ENCODE measurements around the gene PTH1R.
A peak's percentile ranks its signal among the peaks of the same experiment; 100 is the strongest.

PTH1R gene

GRCh38 chr3:46884427-46884826 lies 6.9 kb downstream of the PTH1R start:
- no peak for DNase-seq

GRCh38 chr3:46884929-46885328 lies 7.4 kb downstream of the PTH1R start:
- no peak for DNase-seq

GRCh38 chr3:46885612-46886011 lies 8.1 kb downstream of the PTH1R start:
- no peak for DNase-seq

GRCh38 chr3:46887980-46888494 lies 10.5 kb downstream of the PTH1R start:
- DNase-seq, result no peak

GRCh38 chr3:46888705-46889104 lies 11.2 kb downstream of the PTH1R start:
- no peak for DNase-seq

- no peak for DNase-seq
Observed at GRCh38 chr3:46889381-46890110, 12.0 kb downstream of the PTH1R start.

GRCh38 chr3:46890132-46890531 lies 12.6 kb downstream of the PTH1R start:
- no peak for DNase-seq

GRCh38 chr3:46891132-46891531 lies 13.6 kb downstream of the PTH1R start:
- no peak for DNase-seq

- no peak for DNase-seq
Observed at GRCh38 chr3:46892285-46893145, 15.0 kb downstream of the PTH1R start.

GRCh38 chr3:46893146-46893748 lies 15.7 kb downstream of the PTH1R start:
- DNase-seq, result no peak

GRCh38 chr3:46893763-46894162 lies 16.2 kb downstream of the PTH1R start:
- DNase-seq, result no peak

GRCh38 chr3:46894256-46894655 lies 16.7 kb downstream of the PTH1R start:
- DNase-seq, result no peak

- peak; percentile 76 to 80 for DNase-seq
Observed at GRCh38 chr3:46895204-46895660, 17.7 kb downstream of the PTH1R start.

- no peak for DNase-seq
Observed at GRCh38 chr3:46895761-46896160, 18.2 kb downstream of the PTH1R start.

GRCh38 chr3:46896386-46896785 lies 18.9 kb downstream of the PTH1R start:
- DNase-seq, result no peak

- no peak for DNase-seq
Observed at GRCh38 chr3:46897031-46897430, 19.5 kb downstream of the PTH1R start.

- DNase-seq, result no peak
Observed at GRCh38 chr3:46897829-46898320, 20.4 kb downstream of the PTH1R start.

GRCh38 chr3:46898321-46899150 lies 21.0 kb downstream of the PTH1R start:
- DNase-seq, result no peak

- no peak for DNase-seq
Observed at GRCh38 chr3:46899151-46900006, 21.9 kb downstream of the PTH1R start.

GRCh38 chr3:46900007-46900292 lies 22.4 kb downstream of the PTH1R start:
- DNase-seq, result no peak

- no peak for DNase-seq
Observed at GRCh38 chr3:46900356-46900755, 22.8 kb downstream of the PTH1R start.

- DNase-seq, result no peak
Observed at GRCh38 chr3:46901061-46901460, 23.5 kb downstream of the PTH1R start.

Measured in stimulated activated CD4-positive, alpha-beta T cell treated with anti-CD3 and anti-CD28 coated beads, Interleukin-2, amount 100 ng/mL, for 48 hours (primary cell).